H1 (cell line): ENCODE data around the gene THBS4. TPM values are rescaled to one million over a fixed set of nuclear protein-coding genes. Genes with fewer than 3 reads are reported as not detected.

Experiments
- CTCF ChIA-PET: fragments of 300-600 bp; sonication (Branson Sonifier 250); formaldehyde crosslinking; loops from one replicate; lab custom pipeline; 2021; ENCODE audit not compliant: partially characterized antibody; lab: Charles Lee
- POLR2A ChIA-PET: fragments of 300-600 bp; sonication (Branson Sonifier 250); formaldehyde crosslinking; loops from one replicate; lab custom pipeline; 2021; ENCODE audit warnings: inconsistent platforms; ENCODE audit not compliant: partially characterized antibody; lab: Charles Lee
- DNase-seq, 2 experiments: peaks; one replicate each; pipeline versions ENCODE4 v3.0.0 to v3.0.0-alpha.2; 2010 to 2022; ENCODE audit warnings: low spot score in 2 of 2, low read depth in 1 of 2, mixed read lengths in 1 of 2
- FAIRE-seq: peaks from 2 replicates; lab custom pipeline; 2011; peaks lifted over from hg19 to GRCh38; lab: Jason Lieb, UNC
- H2AFZ ChIP-seq: 2 replicates; pipeline ENCODE4 v1.8.1; 2012; ENCODE audit warnings: low read length, inconsistent platforms
- H2AK5ac ChIP-seq: 2 replicates; pipeline ENCODE4 v1.6.1; 2013; ENCODE audit warnings: low read depth, low read length
- H2BK120ac ChIP-seq: replicated peaks from 2 replicates; pipeline ENCODE3; 2013; ENCODE audit warnings: low read depth, low read length, inconsistent platforms
- H2BK12ac ChIP-seq: 2 replicates; pipeline ENCODE4 v1.6.1; 2013; ENCODE audit warnings: low read depth, low read length
- H2BK15ac ChIP-seq: 2 replicates; pipeline ENCODE4 v1.6.1; 2013; ENCODE audit warnings: low read length
- H2BK20ac ChIP-seq: 2 replicates; pipeline ENCODE4 v1.6.1; 2013; ENCODE audit warnings: low read length
- H2BK5ac ChIP-seq: 2 replicates; pipeline ENCODE4 v1.6.1; 2013; ENCODE audit warnings: low read depth, low read length
- H3K14ac ChIP-seq: 2 replicates; pipeline ENCODE4 v1.6.1; 2013; ENCODE audit warnings: inconsistent platforms; ENCODE audit not compliant: insufficient read length
- H3K18ac ChIP-seq: 2 replicates; pipeline ENCODE4 v1.6.1; 2013; ENCODE audit warnings: low read length; ENCODE audit errors: extremely low read depth
- H3K23ac ChIP-seq: 2 replicates; pipeline ENCODE4 v1.6.1; 2013; ENCODE audit warnings: inconsistent platforms; ENCODE audit not compliant: insufficient read length
- H3K23me2 ChIP-seq: 2 replicates; pipeline ENCODE4 v1.6.1; 2013; ENCODE audit warnings: low read depth, low read length
- H3K27ac ChIP-seq: 2 replicates; pipeline ENCODE4 v1.6.1; 2011; ENCODE audit warnings: low read depth, low read length, inconsistent platforms
- H3K27me3 ChIP-seq, 4 experiments: replicated peaks in 1 of 4; 1 replicate in 1 of 4; 2 replicates in 3 of 4; pipeline versions ENCODE4 v1.6.1 to v1.8.1; 2011 to 2013; ENCODE audit warnings: low read length in 3 of 4, mild to moderate bottlenecking in 3 of 4, inconsistent platforms in 2 of 4, mixed read lengths in 2 of 4, moderate library complexity in 1 of 4; ENCODE audit not compliant: control insufficient read depth in 3 of 4, insufficient read depth in 3 of 4; ENCODE audit errors: extremely low read depth in 1 of 4
- H3K36me3 ChIP-seq, 4 experiments: 2 replicates each; pipeline versions ENCODE4 v1.6.1 to v1.8.1; 2011 to 2013; ENCODE audit warnings: mild to moderate bottlenecking in 4 of 4, low read length in 3 of 4, moderate library complexity in 2 of 4, control low read depth in 1 of 4, inconsistent platforms in 1 of 4; ENCODE audit not compliant: insufficient read depth in 4 of 4, control insufficient read depth in 2 of 4
- H3K4ac ChIP-seq: replicated peaks from 2 replicates; pipeline ENCODE3; 2013; ENCODE audit warnings: low read length, low read depth, mixed read lengths, inconsistent platforms; ENCODE audit not compliant: insufficient read length
- H3K4me1 ChIP-seq, 4 experiments: replicated peaks in 1 of 4; 1 replicate in 1 of 4; 2 replicates in 3 of 4; pipeline versions ENCODE4 v1.6.1 to v1.8.1; 2011 to 2013; ENCODE audit warnings: low read length in 3 of 4, inconsistent platforms in 2 of 4, mixed read lengths in 1 of 4; ENCODE audit not compliant: insufficient read depth in 4 of 4, control insufficient read depth in 3 of 4
- H3K4me2 ChIP-seq, 2 experiments: 2 replicates each; pipeline versions ENCODE4 v1.6.1 to v1.8.1; 2011 to 2013; ENCODE audit warnings: low read depth in 2 of 2, low read length in 2 of 2, control low read depth in 1 of 2, inconsistent platforms in 1 of 2, mild to moderate bottlenecking in 1 of 2; ENCODE audit not compliant: insufficient read depth in 1 of 2
- H3K4me3 ChIP-seq, 4 experiments: fragments of 200-600, 300-600 bp in 1 of 4; sonication (generic), shearing (Covaris generic), sonication (Bioruptor Twin) in 1 of 4; 2 replicates each; pipeline versions ENCODE4 v1.5.1 to v1.8.1; 2011 to 2016; ENCODE audit warnings: low read length in 4 of 4, low read depth in 3 of 4, control low read depth in 2 of 4, inconsistent platforms in 2 of 4, mild to moderate bottlenecking in 2 of 4, mixed read lengths in 1 of 4, moderate library complexity in 1 of 4; ENCODE audit not compliant: insufficient read depth in 2 of 4; ENCODE audit errors: extremely low read depth in 1 of 4
- H3K56ac ChIP-seq: replicated peaks from 2 replicates; pipeline ENCODE3; 2013; ENCODE audit warnings: low read depth, mild to moderate bottlenecking, mixed read lengths, low read length, inconsistent platforms; ENCODE audit not compliant: insufficient read length
- H3K79me1 ChIP-seq: 2 replicates; pipeline ENCODE4 v1.6.1; 2013; ENCODE audit warnings: low read depth, low read length, control low read depth
- H3K79me2 ChIP-seq, 2 experiments: 2 replicates each; pipeline versions ENCODE4 v1.6.1 to v1.8.1; 2012 to 2013; ENCODE audit warnings: low read length in 2 of 2, mild to moderate bottlenecking in 2 of 2, inconsistent platforms in 1 of 2; ENCODE audit not compliant: insufficient read depth in 2 of 2, control insufficient read depth in 1 of 2
- H3K9ac ChIP-seq, 4 experiments: replicated peaks in 1 of 4; 1 replicate in 1 of 4; 2 replicates in 3 of 4; pipeline versions ENCODE4 v1.6.1 to v1.8.1; 2011 to 2013; ENCODE audit warnings: low read depth in 3 of 4, low read length in 3 of 4, control low read depth in 2 of 4, mild to moderate bottlenecking in 2 of 4, moderate library complexity in 2 of 4, inconsistent platforms in 1 of 4; ENCODE audit errors: extremely low read depth in 1 of 4
- H3K9me3 ChIP-seq, 2 experiments: 2 replicates each; pipeline versions ENCODE4 v1.6.1 to v1.8.1; 2012 to 2013; ENCODE audit warnings: mild to moderate bottlenecking in 2 of 2, moderate library complexity in 2 of 2, control low read depth in 1 of 2, inconsistent platforms in 1 of 2, low read depth in 1 of 2, low read length in 1 of 2, mixed read lengths in 1 of 2; ENCODE audit not compliant: insufficient read depth in 2 of 2
- H4K20me1 ChIP-seq, 2 experiments: replicated peaks in 1 of 2; 2 replicates each; pipeline versions ENCODE3 to v1.8.1; 2011 to 2013; ENCODE audit warnings: inconsistent platforms in 2 of 2, low read length in 2 of 2, mild to moderate bottlenecking in 1 of 2; ENCODE audit not compliant: insufficient read depth in 2 of 2, control insufficient read depth in 1 of 2
- H4K5ac ChIP-seq: 2 replicates; pipeline ENCODE4 v1.6.1; 2013; ENCODE audit warnings: low read length, low read depth, mixed read lengths, inconsistent platforms; ENCODE audit not compliant: insufficient read length
- H4K8ac ChIP-seq: 2 replicates; pipeline ENCODE4 v1.8.0; 2013; ENCODE audit warnings: mild to moderate bottlenecking, moderate library complexity, low read length, inconsistent platforms; ENCODE audit not compliant: insufficient read depth; ENCODE audit errors: extremely low read depth
- H4K91ac ChIP-seq: replicated peaks from 2 replicates; pipeline ENCODE3; 2013; ENCODE audit warnings: low read length, mixed read lengths, inconsistent platforms; ENCODE audit not compliant: insufficient read length
- BCL11A ChIP-seq, 2 experiments: IDR thresholded peaks; one replicate each; pipeline ENCODE4 v1.6.1; 2011; ENCODE audit warnings: low read depth in 2 of 2, low read length in 2 of 2, mild to moderate bottlenecking in 2 of 2
- BRCA1 ChIP-seq: IDR thresholded peaks from 2 replicates; pipeline ENCODE4 v1.6.1; 2012; ENCODE audit warnings: low read depth, low read length, improper control_type of control experiment
- CHD1 ChIP-seq: IDR thresholded peaks from 2 replicates; pipeline ENCODE4 v1.6.1; 2012; ENCODE audit warnings: low read depth, low read length, improper control_type of control experiment
- EZH2 ChIP-seq: fragments of 200-600 bp; sonication (generic); IDR thresholded peaks from 2 replicates; pipeline ENCODE4 v1.7.1; 2012; ENCODE audit warnings: low read depth, mild to moderate bottlenecking, moderate library complexity, low read length, inconsistent platforms; ENCODE audit not compliant: severe bottlenecking
- FOSL1 ChIP-seq: IDR thresholded peaks from 2 replicates; pipeline ENCODE4 v1.6.1; 2011; ENCODE audit warnings: mild to moderate bottlenecking, low read depth, low read length, moderate library complexity; ENCODE audit not compliant: insufficient read depth
- HDAC2 ChIP-seq, 2 experiments: fragments of 300-600 bp in 1 of 2; sonication (generic) in 1 of 2; IDR thresholded peaks; 2 replicates each; pipeline ENCODE4 v1.6.1; 2011 to 2012; ENCODE audit warnings: low read depth in 2 of 2, low read length in 2 of 2, mild to moderate bottlenecking in 2 of 2, moderate library complexity in 2 of 2, borderline replicate concordance in 1 of 2, inconsistent platforms in 1 of 2
- JUND ChIP-seq: IDR thresholded peaks from 2 replicates; pipeline ENCODE4 v1.6.1; 2011; ENCODE audit warnings: mild to moderate bottlenecking, improper control_type of control experiment, low read length
- SAP30 ChIP-seq: fragments of 300-600 bp; sonication (generic); IDR thresholded peaks from 2 replicates; pipeline ENCODE4 v1.7.1; 2012; ENCODE audit warnings: low read length, moderate library complexity, mild to moderate bottlenecking, inconsistent platforms; ENCODE audit not compliant: insufficient read depth, insufficient replicate concordance
- TBP ChIP-seq: IDR thresholded peaks from 2 replicates; pipeline ENCODE4 v1.6.1; 2011; ENCODE audit warnings: low read depth, low read length, improper control_type of control experiment
- WGBS, 2 experiments: shearing (Covaris generic) in 1 of 2; methylation state at CpG; one replicate each; pipeline versions ENCODE4 v1.1.6 to v1.1.7; 2013 to 2015; ENCODE audit warnings: low lambda C conversion rate in 2 of 2, mixed read lengths in 2 of 2, inconsistent platforms in 1 of 2, low coverage in 1 of 2, missing lambda C conversion rate in 1 of 2; ENCODE audit not compliant: insufficient replicate concordance in 2 of 2, insufficient coverage in 1 of 2, insufficient read length in 1 of 2; ENCODE audit errors: extremely low coverage in 1 of 2, missing lambda C conversion rate in 1 of 2; 5-methylcytosine and 5-hydroxymethylcytosine counted together
- polyA plus RNA-seq, 7 experiments: library from polyadenylated mRNA; depleted of rRNA in 3 of 7; stranded (reverse) in 5 of 7; unstranded in 2 of 7; fragments of >200 nt in 5 of 7; fragments of 200-250 nt in 2 of 7; gene quantifications; 1 replicate in 5 of 7; 2 replicates in 1 of 7; 4 replicates in 1 of 7; pipeline versions ENCODE4 v1.2.1 to v1.2.3, GENCODE V29; 2011 to 2013; ENCODE audit warnings: missing spikeins in 2 of 7, mixed read lengths in 2 of 7
- total RNA-seq: library from RNA; stranded (reverse); fragmentation: NEBNext Ultra II Directional; extraction: Animal tissue kit (Norgen Biotek cat#: 25700); gene quantifications from 2 replicates; pipeline ENCODE4 v1.2.1, GENCODE V29; 2021
- TF ChIP-seq, protein P1 (sequence below): IDR thresholded peaks from 2 replicates; pipeline ENCODE4 v1.6.1; 2011; ENCODE audit warnings: low read length, improper control_type of control experiment

Gene THBS4
- total and polyA plus RNA-seq, 2 of the 8 experiments (the other 6 are each of a cell fraction or from before 2014, with no cell fraction given), result 12.8 to 25.4 TPM

DNA sequence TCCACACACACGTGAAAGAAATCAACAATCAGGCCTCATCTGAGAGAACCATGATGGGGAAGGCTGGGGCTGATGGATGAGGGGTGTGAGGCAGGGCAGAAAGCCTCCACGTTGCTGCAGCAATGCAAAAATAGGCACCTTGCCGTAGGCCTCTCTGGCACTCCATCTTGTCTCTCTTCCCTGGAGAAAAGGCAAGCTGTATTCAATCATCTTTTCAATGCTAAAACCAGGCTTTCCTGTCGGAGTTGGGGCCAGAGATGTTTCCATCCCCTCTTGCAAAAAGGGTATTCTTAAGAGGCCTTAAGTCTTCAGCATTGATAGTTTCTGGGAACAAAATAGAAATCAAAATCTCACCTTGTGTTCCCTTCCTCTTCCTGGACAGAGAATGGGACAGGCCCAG lies 80.9 kb downstream of the THBS4 start:
- Histone ChIP-seq H2BK12ac (no peak overlapping the region), H4K91ac (no peak overlapping the region), H4K20me1 (no peaks in the 10 kb centered on the region), H3K18ac (no peak overlapping the region), H4K8ac (no peak overlapping the region), H2AFZ (no peak overlapping the region), H3K56ac (no peak overlapping the region), H3K9ac (no peak overlapping the region), H3K4me2 (no peak overlapping the region), H3K4me3 (no peak overlapping the region), H2BK15ac (no peak overlapping the region), H3K4ac (no peak overlapping the region), H3K4me1 (peaks cover 0 to 7% (median 7%) of the 10 kb centered on the region in 4 experiments; a peak in 4 of 7 replicates), H2BK120ac (no peak overlapping the region), H2BK5ac (no peak overlapping the region), H3K23ac (no peak overlapping the region), H4K5ac (no peak overlapping the region), H2BK20ac (no peak overlapping the region; the same call in 1 of the 2 replicates), H3K27me3 (no peaks in the 10 kb centered on the region), H3K9me3 (peaks cover 0 to 3% of the 10 kb centered on the region in 2 experiments; a peak in 1 of 4 replicates), H3K79me1 (no peaks in the 10 kb centered on the region), H3K14ac (no peak overlapping the region), H3K79me2 (no peaks in the 10 kb centered on the region), H3K23me2 (no peaks in the 10 kb centered on the region), H3K27ac (no peak overlapping the region), H3K36me3 (no peaks in the 10 kb centered on the region), H2AK5ac (no peak overlapping the region)
- CTCF ChIA-PET, result interaction anchor here (0.9 to 3.1 kb wide), 7 partner anchors 9 to 287 kb away, joined by 3 to 15 read pairs (median 3); no protein-coding TSS in a partner anchor
- DNase-seq (no peak), FAIRE-seq (no peak)
- POLR2A ChIA-PET, result interaction anchor here (0.6 to 1.0 kb wide), 2 partner anchors 11 to 333 kb away, joined by 3 to 6 read pairs; no protein-coding TSS in a partner anchor
- WGBS, 2 experiments, result 84% methylated on average over 4 of the region's 4 CpGs; no CpG with 5 or more reads in 1 of the 2 experiments
- TF ChIP-seq EZH2 (no peak), BRCA1 (no peak), SAP30 (no peak), TBP (no peak), HDAC2 (IDR thresholded peaks at IDR 0.05; ENCODE audit: borderline replicate concordance in 1 of 2, low read depth in 2 of 2, low read length in 2 of 2) (no peak), BCL11A (IDR thresholded peaks at IDR 0.05; ENCODE audit: low read depth in 2 of 2, low read length in 2 of 2) (no peak), JUND (no peak), CHD1 (no peak), FOSL1 (no peak)
- TF ChIP-seq, protein P1, sequence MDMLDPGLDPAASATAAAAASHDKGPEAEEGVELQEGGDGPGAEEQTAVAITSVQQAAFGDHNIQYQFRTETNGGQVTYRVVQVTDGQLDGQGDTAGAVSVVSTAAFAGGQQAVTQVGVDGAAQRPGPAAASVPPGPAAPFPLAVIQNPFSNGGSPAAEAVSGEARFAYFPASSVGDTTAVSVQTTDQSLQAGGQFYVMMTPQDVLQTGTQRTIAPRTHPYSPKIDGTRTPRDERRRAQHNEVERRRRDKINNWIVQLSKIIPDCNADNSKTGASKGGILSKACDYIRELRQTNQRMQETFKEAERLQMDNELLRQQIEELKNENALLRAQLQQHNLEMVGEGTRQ, result no peak
